Rectal smooth muscle tissue (tissue), 1 donor: Measurements from ENCODE around the gene GDPGP1.
"Not testable (repeated sequence)": the region's sequence is repeated elsewhere in the genome, so short reads cannot be mapped to it uniquely, and the experiment has no call there.

ENCODE experiments used
- H3K27ac ChIP-seq: one replicate; pipeline ENCODE4 v1.7.0; 2013; ENCODE audit warnings: low read depth, low read length, inconsistent platforms
- H3K27me3 ChIP-seq: one replicate; pipeline ENCODE4 v1.7.0; 2013; ENCODE audit warnings: low read length; ENCODE audit not compliant: control insufficient read depth, insufficient read depth
- H3K36me3 ChIP-seq: one replicate; pipeline ENCODE4 v1.7.0; 2013; ENCODE audit warnings: low read length; ENCODE audit not compliant: control insufficient read depth, insufficient read depth
- H3K4me1 ChIP-seq: one replicate; pipeline ENCODE4 v1.7.0; 2013; ENCODE audit warnings: low read length; ENCODE audit not compliant: control insufficient read depth, insufficient read depth
- H3K4me3 ChIP-seq: one replicate; pipeline ENCODE4 v1.7.0; 2013; ENCODE audit warnings: low read length
- H3K9ac ChIP-seq: one replicate; pipeline ENCODE4 v1.7.0; 2013; ENCODE audit warnings: low read length

GDPGP1 gene

DNA sequence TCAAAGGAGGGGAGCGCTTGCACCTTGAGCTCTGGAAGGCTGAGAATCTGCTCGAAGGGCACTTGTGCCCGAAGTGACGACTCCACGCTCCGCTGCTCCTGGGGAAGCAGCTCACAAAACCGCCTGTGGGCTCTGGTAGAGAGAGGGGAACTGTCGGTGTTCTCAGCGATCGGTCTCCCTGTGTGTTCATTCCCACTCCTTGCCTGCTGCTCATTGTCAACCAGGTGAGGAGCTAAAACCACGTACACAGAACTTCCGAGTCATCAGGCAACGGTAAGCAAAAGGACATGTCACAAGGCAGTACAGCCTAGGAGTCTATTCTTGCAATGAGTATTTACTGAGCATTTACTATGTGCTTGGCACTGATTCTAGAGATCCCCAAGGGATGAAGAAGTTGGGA is 1.8 kb upstream of the GDPGP1 start:
- Histone ChIP-seq H3K27ac (peak overlapping the region; percentile 20), H3K27me3 (no peaks in the 10 kb centered on the region), H3K4me1 (peaks cover 8% of the 10 kb centered on the region), H3K9ac (no peak overlapping the region), H3K4me3 (peak overlapping the region; percentile 4), H3K36me3 (peaks cover 24% of the 10 kb centered on the region)

GRCh38 chr15:90232941-90233386 is 1.0 kb upstream of the GDPGP1 start:
- no peaks in the 10 kb centered on the region for H3K27me3 ChIP-seq
- peaks cover 19% of the 10 kb centered on the region for H3K36me3 ChIP-seq
- no peak overlapping the region for H3K9ac ChIP-seq
- H3K27ac ChIP-seq: peak overlapping the region; percentile 88
- H3K4me1 ChIP-seq: peaks cover 8% of the 10 kb centered on the region
- H3K4me3 ChIP-seq: peak overlapping the region; percentile 79

DNA sequence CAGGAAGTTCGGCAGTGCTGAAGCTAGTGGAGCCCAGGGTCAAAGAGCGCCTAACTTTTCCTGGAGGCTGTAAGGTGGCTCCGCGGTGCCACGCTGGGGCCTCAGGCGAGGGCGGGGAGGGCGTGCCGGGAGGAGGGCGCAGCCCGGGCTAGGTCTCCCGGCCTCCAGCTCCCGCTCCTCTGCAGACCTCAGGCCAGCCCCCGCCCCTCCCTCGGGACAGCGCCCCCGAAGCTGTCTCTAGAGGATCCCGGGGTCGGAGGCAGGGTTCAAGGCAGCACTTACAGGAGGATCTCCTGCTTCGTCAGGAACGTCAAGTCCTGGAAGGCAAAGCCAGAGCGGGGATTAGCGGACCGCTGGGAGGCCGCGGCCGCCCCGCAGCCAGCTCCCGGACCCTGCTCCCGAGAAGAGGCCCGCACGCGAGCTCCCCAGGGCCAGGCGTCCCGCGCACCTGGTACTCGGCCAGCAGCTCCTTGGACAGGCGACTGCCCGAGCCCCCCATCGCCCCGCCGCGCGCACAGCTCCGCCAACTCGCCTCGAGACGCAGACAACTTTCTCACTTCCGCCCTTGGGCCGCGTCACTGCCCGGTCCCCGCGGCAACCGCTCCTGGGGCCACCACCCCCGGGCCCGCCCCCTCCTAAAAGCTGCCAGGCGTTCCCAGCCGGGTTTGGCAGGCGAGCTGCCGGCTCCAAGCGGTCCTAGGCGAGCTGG is 468 bp upstream of the GDPGP1 start, which contains the start of gene CIB1:
CIB1 (minus strand) TSS at position 555 of the 709 bp plus-strand sequence; CDS start at position 499, 56 bp downstream.
- peaks cover 19% of the 10 kb centered on the region for H3K36me3 ChIP-seq
- H3K9ac ChIP-seq: peak within 1 kb of the TSS; percentile 80
- peaks cover 8% of the 10 kb centered on the region for H3K4me1 ChIP-seq
- peak within 1 kb of the TSS; percentile 79 for H3K4me3 ChIP-seq
- H3K27ac ChIP-seq: peak within 1 kb of the TSS; percentile 88
- no peaks in the 10 kb centered on the region for H3K27me3 ChIP-seq

DNA sequence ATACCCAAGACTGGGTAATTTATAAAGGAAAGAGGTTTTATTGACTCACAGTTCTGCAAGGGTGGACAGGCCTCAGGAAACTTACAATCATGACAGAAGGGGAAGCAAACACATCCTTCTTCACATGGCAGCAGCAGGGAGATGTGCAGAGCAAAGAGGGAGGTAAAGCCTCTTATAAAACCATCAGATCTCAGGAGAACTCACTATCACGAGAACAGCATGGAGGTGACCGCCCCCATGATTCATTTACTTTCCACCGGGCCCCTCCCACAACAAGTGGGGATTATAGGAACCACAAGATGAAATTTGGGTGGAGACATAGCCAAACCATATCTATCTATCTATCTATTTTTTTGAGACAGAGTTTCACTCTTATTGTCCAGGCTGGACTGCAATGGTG is 5.4 kb downstream of the GDPGP1 start:
- peaks cover 8% of the 10 kb centered on the region for H3K36me3 ChIP-seq
- H3K27ac ChIP-seq: no peak overlapping the region
- H3K4me1 ChIP-seq: peaks cover 4% of the 10 kb centered on the region
- H3K9ac ChIP-seq: no peak overlapping the region
- no peak overlapping the region for H3K4me3 ChIP-seq
- H3K27me3 ChIP-seq: no peaks in the 10 kb centered on the region

- Histone ChIP-seq H3K4me3 (no peak overlapping the region), H3K27me3 (no peaks in the 10 kb centered on the region), H3K9ac (no peak overlapping the region), H3K36me3 (peaks cover 8% of the 10 kb centered on the region), H3K4me1 (no peaks in the 10 kb centered on the region), H3K27ac (no peak overlapping the region)
Measured at GRCh38 chr15:90240856-90241255, 6.8 kb downstream of the GDPGP1 start.

GRCh38 chr15:90241343-90242192 is 7.6 kb downstream of the GDPGP1 start:
- Histone ChIP-seq H3K4me3 (no peak overlapping the region), H3K36me3 (peaks cover 8% of the 10 kb centered on the region), H3K27ac (no peak overlapping the region), H3K9ac (no peak overlapping the region), H3K27me3 (no peaks in the 10 kb centered on the region), H3K4me1 (no peaks in the 10 kb centered on the region)

DNA sequence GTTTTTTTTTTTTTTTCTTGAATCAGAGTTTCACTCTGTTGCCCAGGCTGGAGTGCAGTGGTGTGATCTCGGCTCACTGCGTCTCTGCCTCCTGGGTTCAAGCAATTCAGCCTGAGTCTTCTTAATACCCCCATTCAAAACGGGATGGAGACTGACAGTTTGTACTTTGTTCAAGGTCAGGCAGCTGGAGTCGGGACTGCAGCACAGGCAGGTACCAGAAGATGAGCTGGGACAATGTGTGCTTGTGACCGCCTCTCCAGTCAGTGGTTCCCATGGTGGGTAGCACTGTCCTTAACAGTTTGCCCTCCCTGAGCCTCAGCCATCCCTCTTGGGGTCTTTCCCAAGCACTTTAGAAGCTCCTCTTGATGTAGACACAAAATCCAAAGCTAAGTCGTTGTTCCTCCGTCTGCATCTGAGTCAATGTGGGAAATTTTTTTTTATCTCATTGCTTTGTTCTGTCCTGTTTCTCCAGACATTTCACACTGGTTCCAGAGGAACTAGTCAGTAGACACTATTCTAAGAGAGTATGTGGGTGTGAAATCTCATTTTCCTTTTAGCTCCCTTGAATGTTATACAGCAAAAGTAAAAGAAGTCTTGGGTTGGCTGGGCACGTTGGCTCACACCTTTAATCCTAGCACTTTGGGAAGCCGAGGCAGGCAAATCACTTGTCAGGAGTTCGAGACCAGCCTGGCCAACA is 10.1 kb downstream of the GDPGP1 start:
- Histone ChIP-seq H3K27ac (no peak overlapping the region), H3K4me1 (no peaks in the 10 kb centered on the region), H3K9ac (no peak overlapping the region), H3K36me3 (peaks cover 2% of the 10 kb centered on the region), H3K27me3 (no peaks in the 10 kb centered on the region), H3K4me3 (no peak overlapping the region)

- no peaks in the 10 kb centered on the region for H3K4me1 ChIP-seq
- no peak overlapping the region for H3K9ac ChIP-seq
- no peaks in the 10 kb centered on the region for H3K27me3 ChIP-seq
- no peaks in the 10 kb centered on the region for H3K36me3 ChIP-seq
- H3K27ac ChIP-seq: no peak overlapping the region
- peak overlapping the region; percentile 81 for H3K4me3 ChIP-seq
Measured at GRCh38 chr15:90248789-90249202, 14.8 kb downstream of the GDPGP1 start.

- Histone ChIP-seq H3K4me1 (no peaks in the 10 kb centered on the region), H3K27ac (peak within 1 kb of the TSS; percentile 43), H3K36me3 (no peaks in the 10 kb centered on the region), H3K27me3 (no peaks in the 10 kb centered on the region), H3K9ac (no peak within 1 kb of the TSS), H3K4me3 (peak within 1 kb of the TSS; percentile 81)
Measured at GRCh38 chr15:90249203-90249863, 15.3 kb downstream of the GDPGP1 start, which contains the start of gene TTLL13. Gene TTLL13 (plus strand): TSS chr15:90249556. CDS start chr15:90250631, 1,075 bp downstream.

DNA sequence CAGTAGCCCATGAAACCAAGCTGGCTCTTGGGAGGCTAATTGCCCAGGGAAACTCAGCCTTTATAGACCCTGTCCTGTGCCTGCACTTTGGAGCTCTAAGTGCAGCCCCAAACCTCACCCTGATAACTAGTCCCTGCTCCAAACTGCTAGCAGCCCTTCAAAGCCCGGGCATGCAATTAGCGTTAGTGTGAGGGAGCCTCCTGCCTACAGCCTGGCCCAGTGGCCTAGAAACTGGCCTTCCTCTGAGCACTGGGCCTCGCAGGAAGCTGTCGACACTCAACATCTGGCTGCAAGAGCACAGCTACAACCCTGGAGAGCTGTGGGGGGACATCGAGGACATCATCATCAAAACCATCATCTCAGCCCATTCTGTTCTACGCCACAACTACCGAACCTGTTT is 23.8 kb downstream of the GDPGP1 start:
- Histone ChIP-seq H3K27me3 (no peaks in the 10 kb centered on the region), H3K4me3 (no peak overlapping the region), H3K36me3 (no peaks in the 10 kb centered on the region), H3K27ac (no peak overlapping the region), H3K9ac (no peak overlapping the region), H3K4me1 (no peaks in the 10 kb centered on the region)

DNA sequence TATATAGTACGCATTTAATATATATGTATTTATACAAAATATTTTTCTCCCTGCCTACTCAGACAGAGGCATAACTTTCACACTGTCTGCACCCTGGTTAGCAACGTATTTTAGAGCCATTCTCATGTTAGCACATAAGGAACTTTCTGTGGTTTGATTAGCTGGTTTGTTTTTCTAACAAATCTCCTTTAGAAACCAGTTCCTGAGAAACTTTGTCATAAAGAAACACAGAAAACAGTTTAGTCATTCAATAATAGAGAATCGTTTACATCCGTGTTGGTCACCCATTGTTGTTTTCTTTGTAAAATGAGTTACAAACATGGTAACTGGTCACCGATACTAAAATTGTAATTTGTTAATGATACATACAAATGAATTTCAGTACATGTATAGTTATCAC is 25.5 kb downstream of the GDPGP1 start:
- H3K27ac ChIP-seq: no peak overlapping the region
- H3K9ac ChIP-seq: no peak overlapping the region
- no peak overlapping the region for H3K4me3 ChIP-seq
- H3K4me1 ChIP-seq: peaks cover under 1% of the 10 kb centered on the region
- H3K36me3 ChIP-seq: no peaks in the 10 kb centered on the region
- no peaks in the 10 kb centered on the region for H3K27me3 ChIP-seq

- H3K27ac ChIP-seq, H3K4me1 ChIP-seq, H3K27me3 ChIP-seq, H3K36me3 ChIP-seq, H3K4me3 ChIP-seq, H3K9ac ChIP-seq: not testable (repeated sequence)
Measured at GRCh38 chr15:90260731-90261130, 26.7 kb downstream of the GDPGP1 start.
